ENCODE measurements around the gene BRPF3. TPM values are rescaled to one million over a fixed set of nuclear protein-coding genes. Genes with fewer than 3 reads are reported as not detected.

Gene BRPF3
- total and polyA plus RNA-seq, 10 of the 15 experiments (the other 5 are each of a cell fraction or from before 2014, with no cell fraction given): 2.3 to 16.1 (median 6.7) TPM

DNA sequence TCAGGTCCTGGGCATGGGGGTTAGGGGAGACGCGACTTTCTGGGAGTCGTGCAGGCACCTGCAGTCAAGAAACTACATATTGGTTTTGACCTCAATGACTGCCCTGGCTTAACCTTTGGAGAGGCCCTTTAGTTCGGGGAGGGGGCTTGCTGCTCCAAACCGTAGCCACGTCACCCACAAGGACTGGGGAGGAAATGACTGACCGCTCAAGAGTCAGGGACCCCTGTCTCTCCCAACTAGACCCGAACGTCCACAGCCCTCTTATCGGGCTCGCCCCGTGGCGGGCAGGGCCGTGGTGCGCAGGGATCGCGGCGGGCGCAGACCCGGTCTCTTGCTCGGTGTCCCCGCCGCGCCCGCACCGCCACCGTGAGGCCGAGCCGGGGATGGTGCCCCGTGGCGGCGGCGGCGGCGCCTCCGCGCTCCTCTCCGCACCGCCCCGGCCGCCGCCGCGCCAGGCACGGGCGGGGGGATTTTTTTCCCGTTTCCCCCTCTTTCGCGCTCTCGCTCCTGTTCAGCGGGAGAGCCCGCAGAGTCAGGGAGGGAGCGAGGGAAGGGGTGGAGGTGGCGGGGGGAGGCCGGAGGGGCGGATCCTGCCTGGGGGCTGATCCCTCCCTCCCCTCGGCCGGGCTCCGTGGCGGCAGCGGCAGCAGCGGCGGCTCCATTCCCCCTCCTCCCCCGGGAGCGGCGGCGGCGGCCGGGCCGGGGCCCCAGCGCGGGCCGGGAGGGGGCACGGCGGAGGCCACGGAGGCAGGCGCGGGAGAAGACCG, at the start of gene BRPF3 (continued):
- TF ChIP-seq, protein P1, sequence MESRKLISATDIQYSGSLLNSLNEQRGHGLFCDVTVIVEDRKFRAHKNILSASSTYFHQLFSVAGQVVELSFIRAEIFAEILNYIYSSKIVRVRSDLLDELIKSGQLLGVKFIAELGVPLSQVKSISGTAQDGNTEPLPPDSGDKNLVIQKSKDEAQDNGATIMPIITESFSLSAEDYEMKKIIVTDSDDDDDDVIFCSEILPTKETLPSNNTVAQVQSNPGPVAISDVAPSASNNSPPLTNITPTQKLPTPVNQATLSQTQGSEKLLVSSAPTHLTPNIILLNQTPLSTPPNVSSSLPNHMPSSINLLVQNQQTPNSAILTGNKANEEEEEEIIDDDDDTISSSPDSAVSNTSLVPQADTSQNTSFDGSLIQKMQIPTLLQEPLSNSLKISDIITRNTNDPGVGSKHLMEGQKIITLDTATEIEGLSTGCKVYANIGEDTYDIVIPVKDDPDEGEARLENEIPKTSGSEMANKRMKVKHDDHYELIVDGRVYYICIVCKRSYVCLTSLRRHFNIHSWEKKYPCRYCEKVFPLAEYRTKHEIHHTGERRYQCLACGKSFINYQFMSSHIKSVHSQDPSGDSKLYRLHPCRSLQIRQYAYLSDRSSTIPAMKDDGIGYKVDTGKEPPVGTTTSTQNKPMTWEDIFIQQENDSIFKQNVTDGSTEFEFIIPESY (IDR thresholded peaks at IDR 0.05): no peak
- TF ChIP-seq, protein P2, sequence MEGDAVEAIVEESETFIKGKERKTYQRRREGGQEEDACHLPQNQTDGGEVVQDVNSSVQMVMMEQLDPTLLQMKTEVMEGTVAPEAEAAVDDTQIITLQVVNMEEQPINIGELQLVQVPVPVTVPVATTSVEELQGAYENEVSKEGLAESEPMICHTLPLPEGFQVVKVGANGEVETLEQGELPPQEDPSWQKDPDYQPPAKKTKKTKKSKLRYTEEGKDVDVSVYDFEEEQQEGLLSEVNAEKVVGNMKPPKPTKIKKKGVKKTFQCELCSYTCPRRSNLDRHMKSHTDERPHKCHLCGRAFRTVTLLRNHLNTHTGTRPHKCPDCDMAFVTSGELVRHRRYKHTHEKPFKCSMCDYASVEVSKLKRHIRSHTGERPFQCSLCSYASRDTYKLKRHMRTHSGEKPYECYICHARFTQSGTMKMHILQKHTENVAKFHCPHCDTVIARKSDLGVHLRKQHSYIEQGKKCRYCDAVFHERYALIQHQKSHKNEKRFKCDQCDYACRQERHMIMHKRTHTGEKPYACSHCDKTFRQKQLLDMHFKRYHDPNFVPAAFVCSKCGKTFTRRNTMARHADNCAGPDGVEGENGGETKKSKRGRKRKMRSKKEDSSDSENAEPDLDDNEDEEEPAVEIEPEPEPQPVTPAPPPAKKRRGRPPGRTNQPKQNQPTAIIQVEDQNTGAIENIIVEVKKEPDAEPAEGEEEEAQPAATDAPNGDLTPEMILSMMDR (IDR thresholded peaks at IDR 0.05 in 2 of 3, conservative IDR thresholded peaks at IDR 0.05 in 1 of 3; ENCODE audit: control insufficient read depth in 2 of 3, extremely low read depth in 1 of 3, insufficient read depth in 1 of 3, low read depth in 3 of 3, low read length in 3 of 3): peak; percentile 47 to 70 (median 56); a peak in 5 of 6 replicates
- TF ChIP-seq RUNX3 (IDR thresholded peaks at IDR 0.05; ENCODE audit: low read length) (peak; percentile 26; the same call in 1 of the 2 replicates), MEF2B (IDR thresholded peaks at IDR 0.05; ENCODE audit: partially characterized antibody, poor library complexity, severe bottlenecking) (no peak), MYB (IDR thresholded peaks at IDR 0.05; ENCODE audit: borderline replicate concordance, low read depth, low read length) (no peak), POLR2A (IDR thresholded peaks at IDR 0.05; ENCODE audit: low read depth, low read length) (peak; percentile 28; the same call in 1 of the 2 replicates)

DNA sequence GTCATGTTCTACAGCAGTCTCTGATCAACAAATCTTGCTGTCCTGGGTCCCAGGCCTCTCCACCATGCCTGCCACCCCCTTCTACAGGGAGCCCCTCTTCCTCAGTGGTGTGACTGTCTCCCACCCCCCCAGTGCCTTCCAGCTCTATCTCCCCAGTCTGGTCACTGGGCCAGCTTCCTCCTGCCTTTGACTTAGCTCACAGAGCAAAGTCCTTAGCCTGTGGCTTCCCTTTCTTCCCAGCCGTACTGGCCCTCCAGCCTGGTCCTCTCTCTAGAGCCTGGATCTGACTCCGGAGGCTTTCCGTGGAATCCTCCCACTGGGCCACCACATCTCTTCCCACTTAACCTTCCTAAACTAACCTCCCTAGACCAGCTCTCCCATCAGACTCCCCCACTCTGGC, 49.2 kb upstream of the BRPF3 start:
- no peaks in the 10 kb centered on the region for H3K27me3 ChIP-seq (replicated peaks in 1 of 2; ENCODE audit: control insufficient read depth in 2 of 2, insufficient read depth in 2 of 2, low read length in 1 of 2)
- ATAC-seq (no peak), FAIRE-seq (no peak), DNase-seq (ENCODE audit: low read depth, low spot score) (no peak)
- H3K4me2 ChIP-seq (ENCODE audit: control insufficient read depth, insufficient read depth): no peak overlapping the region
- H3K27ac ChIP-seq (ENCODE audit: control insufficient read depth, insufficient read depth): no peak overlapping the region
- H3K79me2 ChIP-seq (ENCODE audit: control insufficient read depth, insufficient read depth, low read length): no peaks in the 10 kb centered on the region
- no peaks in the 10 kb centered on the region; the same call in 2 of the 3 replicates for H3K9me3 ChIP-seq (replicated peaks; ENCODE audit: control insufficient read depth, insufficient read depth, low read length)
- CTCF ChIA-PET: no interaction called here
- POLR2A ChIA-PET: no interaction called here
- H3K4me1 ChIP-seq (ENCODE audit: control insufficient read depth, insufficient read depth, low read length): no peaks in the 10 kb centered on the region
- in situ Hi-C loops (cut with MboI): no loop called here
- H2AFZ ChIP-seq (ENCODE audit: control insufficient read depth, low read depth, low read length): no peak overlapping the region
- RAD21 ChIA-PET (ENCODE audit: unreplicated experiment): no interaction called here
- 83% methylated on average over 3 of the region's 3 CpGs for WGBS (ENCODE audit: insufficient coverage, insufficient replicate concordance, low lambda C conversion rate, missing lambda C conversion rate)
- H4K20me1 ChIP-seq (ENCODE audit: control insufficient read depth, insufficient read depth): no peaks in the 10 kb centered on the region
- SMC1A ChIA-PET (ENCODE audit: uncharacterized antibody, unreplicated experiment): no interaction called here
- no TSS peak for BruUV-seq (replicated peaks)
- H3K36me3 ChIP-seq (ENCODE audit: control insufficient read depth in 2 of 2, insufficient read depth in 2 of 2, low read length in 1 of 2): no peaks in the 10 kb centered on the region
- H3K4me3 ChIP-seq: no peak overlapping the region
- intact Hi-C loops (cut with micrococcal nuclease; ENCODE audit: unreplicated experiment): no loop called here
- no peak overlapping the region for H3K9ac ChIP-seq (ENCODE audit: control insufficient read depth, insufficient read depth, low read length)
- no peak for TF ChIP-seq TCF7 (IDR thresholded peaks at IDR 0.05; ENCODE audit: borderline replicate concordance)
- TF ChIP-seq, protein P3, sequence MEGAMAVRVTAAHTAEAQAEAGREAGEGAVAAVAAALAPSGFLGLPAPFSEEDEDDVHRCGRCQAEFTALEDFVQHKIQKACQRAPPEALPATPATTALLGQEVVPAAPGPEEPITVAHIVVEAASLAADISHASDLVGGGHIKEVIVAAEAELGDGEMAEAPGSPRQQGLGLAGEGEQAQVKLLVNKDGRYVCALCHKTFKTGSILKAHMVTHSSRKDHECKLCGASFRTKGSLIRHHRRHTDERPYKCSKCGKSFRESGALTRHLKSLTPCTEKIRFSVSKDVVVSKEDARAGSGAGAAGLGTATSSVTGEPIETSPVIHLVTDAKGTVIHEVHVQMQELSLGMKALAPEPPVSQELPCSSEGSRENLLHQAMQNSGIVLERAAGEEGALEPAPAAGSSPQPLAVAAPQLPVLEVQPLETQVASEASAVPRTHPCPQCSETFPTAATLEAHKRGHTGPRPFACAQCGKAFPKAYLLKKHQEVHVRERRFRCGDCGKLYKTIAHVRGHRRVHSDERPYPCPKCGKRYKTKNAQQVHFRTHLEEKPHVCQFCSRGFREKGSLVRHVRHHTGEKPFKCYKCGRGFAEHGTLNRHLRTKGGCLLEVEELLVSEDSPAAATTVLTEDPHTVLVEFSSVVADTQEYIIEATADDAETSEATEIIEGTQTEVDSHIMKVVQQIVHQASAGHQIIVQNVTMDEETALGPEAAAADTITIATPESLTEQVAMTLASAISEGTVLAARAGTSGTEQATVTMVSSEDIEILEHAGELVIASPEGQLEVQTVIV (IDR thresholded peaks at IDR 0.05; ENCODE audit: borderline replicate concordance, partially characterized antibody): no peak
- TF ChIP-seq IKZF1 (conservative IDR thresholded peaks at IDR 0.05): no peak
- TF ChIP-seq POLR2AphosphoS2 (IDR thresholded peaks at IDR 0.05; ENCODE audit: low read depth, low read length): no peak
- TF ChIP-seq, protein P4, sequence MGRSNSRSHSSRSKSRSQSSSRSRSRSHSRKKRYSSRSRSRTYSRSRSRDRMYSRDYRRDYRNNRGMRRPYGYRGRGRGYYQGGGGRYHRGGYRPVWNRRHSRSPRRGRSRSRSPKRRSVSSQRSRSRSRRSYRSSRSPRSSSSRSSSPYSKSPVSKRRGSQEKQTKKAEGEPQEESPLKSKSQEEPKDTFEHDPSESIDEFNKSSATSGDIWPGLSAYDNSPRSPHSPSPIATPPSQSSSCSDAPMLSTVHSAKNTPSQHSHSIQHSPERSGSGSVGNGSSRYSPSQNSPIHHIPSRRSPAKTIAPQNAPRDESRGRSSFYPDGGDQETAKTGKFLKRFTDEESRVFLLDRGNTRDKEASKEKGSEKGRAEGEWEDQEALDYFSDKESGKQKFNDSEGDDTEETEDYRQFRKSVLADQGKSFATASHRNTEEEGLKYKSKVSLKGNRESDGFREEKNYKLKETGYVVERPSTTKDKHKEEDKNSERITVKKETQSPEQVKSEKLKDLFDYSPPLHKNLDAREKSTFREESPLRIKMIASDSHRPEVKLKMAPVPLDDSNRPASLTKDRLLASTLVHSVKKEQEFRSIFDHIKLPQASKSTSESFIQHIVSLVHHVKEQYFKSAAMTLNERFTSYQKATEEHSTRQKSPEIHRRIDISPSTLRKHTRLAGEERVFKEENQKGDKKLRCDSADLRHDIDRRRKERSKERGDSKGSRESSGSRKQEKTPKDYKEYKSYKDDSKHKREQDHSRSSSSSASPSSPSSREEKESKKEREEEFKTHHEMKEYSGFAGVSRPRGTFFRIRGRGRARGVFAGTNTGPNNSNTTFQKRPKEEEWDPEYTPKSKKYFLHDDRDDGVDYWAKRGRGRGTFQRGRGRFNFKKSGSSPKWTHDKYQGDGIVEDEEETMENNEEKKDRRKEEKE (IDR thresholded peaks at IDR 0.05): no peak
- TF ChIP-seq NFIC (IDR thresholded peaks at IDR 0.05; ENCODE audit: low read depth, low read length): no peak
- TF ChIP-seq BRCA1 (IDR thresholded peaks at IDR 0.05; ENCODE audit: low read depth, low read length): no peak

Data from GM12878 (cell line).